Panc1 (cell line): Measurements from ENCODE around the gene LINGO3.

Source experiments
- CTCF ChIP-seq: fragments of 450-650 bp; IDR thresholded peaks from 2 replicates; pipeline ENCODE4 v1.5.1; 2017; ENCODE audit warnings: mild to moderate bottlenecking
- POLR2AphosphoS5 ChIP-seq: IDR thresholded peaks from 2 replicates; pipeline ENCODE4 v1.6.1; 2012; ENCODE audit warnings: mild to moderate bottlenecking, low read depth, low read length, moderate library complexity

GRCh38 chr19:2280633-2281264, 27.2 kb downstream of the LINGO3 start:
- TF ChIP-seq POLR2AphosphoS5, result no peak
- TF ChIP-seq CTCF, result no peak
